ENCODE data around the gene IFT122.
"Not testable (repeated sequence)": the region's sequence is repeated elsewhere in the genome, so short reads cannot be mapped to it uniquely, and the experiment has no call there.

Gene IFT122

DNA sequence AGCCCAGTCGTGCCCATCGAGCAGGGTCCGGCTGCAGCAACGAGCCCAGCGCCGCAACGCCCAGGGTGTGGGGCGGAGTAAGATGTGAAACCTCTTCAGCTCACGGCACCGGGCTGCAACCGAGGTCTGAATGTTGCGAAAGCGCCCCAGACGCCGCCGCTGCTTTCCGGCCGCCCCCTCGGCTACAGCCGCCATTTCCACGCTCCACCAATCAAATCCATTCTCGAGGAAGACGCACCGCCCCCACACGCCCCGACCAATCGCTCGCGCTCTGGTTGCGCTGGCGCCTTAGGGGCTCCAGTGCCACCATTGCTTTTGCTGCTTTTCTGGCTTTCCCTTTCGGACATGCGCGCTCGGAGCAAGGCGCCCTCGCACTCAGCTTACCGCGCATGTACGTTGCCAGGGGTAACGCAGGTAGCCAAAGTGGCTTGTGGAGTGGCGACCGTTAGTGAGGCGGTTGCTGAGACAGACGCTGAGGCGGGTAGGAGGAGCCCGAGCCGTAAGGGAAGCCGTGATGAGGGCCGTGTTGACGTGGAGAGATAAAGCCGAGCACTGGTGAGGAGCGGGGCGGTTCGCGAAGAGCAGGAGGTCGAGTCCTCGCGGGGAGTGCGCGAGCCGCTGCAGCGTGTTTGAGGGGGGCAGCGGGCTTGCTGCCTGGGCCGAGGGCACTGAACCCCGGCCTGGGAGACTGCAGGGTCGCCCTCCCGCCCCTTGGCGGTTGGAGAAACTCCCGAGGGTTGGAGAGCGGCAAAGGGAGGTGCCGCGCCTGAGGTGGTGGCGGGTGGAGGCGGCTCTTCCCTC is at the start of gene IFT122, which contains the start of gene MBD4:
Gene IFT122 (plus strand): TSS at position 408 of the 801 bp plus-strand sequence. CDS start 107 bp downstream, at position 515.
Gene MBD4 (minus strand): TSS at position 132 of the 801 bp plus-strand sequence. CDS start 115 bp downstream, at position 17.
- peak; percentile 100 for DNase-seq

DNA sequence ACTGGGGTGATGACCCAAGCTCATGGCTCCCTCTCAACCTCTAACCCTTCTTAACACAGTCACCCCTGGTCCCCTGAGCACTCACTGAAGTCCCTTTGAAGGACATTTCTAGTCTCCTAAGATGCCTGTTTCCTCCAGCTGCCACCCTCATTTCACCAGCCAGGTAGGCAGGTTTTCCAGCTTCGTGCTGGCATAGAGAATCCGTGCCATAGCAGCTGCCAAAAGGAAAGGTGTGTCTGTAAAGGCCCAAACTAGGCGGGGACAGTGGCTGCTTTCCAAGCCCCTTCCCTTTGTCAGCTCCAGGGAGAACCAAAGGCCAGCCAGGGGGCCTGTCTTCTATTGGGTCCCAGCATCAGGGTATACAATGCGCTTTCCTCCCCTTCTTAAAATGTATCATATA is 48.4 kb upstream of the IFT122 start:
- DNase-seq, result not testable (repeated sequence)

- DNase-seq, result not testable (repeated sequence)
These were observed 47.7 kb upstream of the IFT122 start for GRCh38 chr3:129392106-129392887.

GRCh38 chr3:129393271-129393670 is 46.8 kb upstream of the IFT122 start:
- no peak for DNase-seq

- DNase-seq, result not testable (repeated sequence)
These were observed 46.1 kb upstream of the IFT122 start for GRCh38 chr3:129393760-129394564.

GRCh38 chr3:129398803-129399144 is 41.2 kb upstream of the IFT122 start:
- peak; percentile 36 for DNase-seq

DNA sequence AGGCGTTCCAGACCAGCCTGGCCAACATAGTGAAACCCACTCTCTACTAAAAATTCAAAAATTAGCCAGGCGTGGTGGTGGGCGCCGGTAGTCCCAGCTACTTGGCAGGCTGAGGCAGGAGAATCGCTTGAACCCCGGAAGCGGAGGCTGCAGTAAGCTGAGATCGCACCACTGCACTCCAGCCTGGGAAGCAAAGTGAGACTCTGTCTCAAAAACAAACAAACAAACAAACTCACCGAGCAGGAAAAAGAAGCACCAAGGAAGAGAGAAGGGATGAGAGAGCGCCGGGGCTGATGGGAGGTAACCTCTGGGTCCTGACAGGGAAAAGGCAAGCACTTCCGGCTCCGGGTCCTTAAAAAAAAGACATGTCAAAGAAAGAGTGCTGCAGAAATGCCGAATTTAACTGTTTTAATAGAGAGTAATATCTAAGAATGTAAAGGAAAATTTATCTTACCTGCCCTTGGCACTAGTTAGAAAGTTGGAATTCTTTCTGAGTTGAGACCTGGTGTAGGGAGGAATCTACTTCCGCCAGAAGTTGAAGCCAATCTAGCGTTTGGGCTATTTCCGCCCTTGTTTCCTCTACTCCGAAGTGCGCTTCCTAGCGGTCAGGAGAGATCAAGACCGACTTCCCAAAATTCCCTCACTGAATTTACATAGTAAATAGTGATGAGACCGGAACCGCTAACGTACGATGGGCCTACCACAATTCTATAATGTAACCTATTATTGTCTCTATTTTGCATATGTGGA is 40.7 kb upstream of the IFT122 start:
- peak; percentile 95 for DNase-seq

GRCh38 chr3:129399895-129400357 is 40.1 kb upstream of the IFT122 start:
- DNase-seq, result peak; percentile 22

GRCh38 chr3:129402210-129402609 is 37.8 kb upstream of the IFT122 start:
- DNase-seq, result no peak

DNA sequence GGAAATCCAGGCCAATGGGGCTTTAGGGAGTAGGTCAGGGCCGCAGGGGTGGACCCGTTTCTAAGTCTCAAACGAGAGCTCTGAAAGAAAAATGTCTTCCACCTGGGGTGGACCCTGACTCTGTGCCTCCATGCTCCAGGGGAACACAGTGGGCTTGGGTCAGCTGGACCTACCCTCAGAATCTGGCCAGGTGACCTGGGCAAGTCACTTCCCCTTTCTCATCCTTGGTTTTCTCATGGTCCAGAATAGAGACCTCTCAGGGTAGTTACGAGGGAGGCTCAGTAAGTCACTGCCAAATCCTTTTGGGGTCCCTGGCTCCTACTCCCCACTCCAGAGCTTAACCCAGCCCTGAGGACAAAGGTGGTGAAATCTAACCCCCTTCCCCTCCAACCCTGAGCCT is 37.4 kb upstream of the IFT122 start:
- DNase-seq, result no peak

- no peak for DNase-seq
These were observed 36.6 kb upstream of the IFT122 start for GRCh38 chr3:129403450-129403849.

GRCh38 chr3:129404130-129404529 is 35.9 kb upstream of the IFT122 start:
- no peak for DNase-seq

DNA sequence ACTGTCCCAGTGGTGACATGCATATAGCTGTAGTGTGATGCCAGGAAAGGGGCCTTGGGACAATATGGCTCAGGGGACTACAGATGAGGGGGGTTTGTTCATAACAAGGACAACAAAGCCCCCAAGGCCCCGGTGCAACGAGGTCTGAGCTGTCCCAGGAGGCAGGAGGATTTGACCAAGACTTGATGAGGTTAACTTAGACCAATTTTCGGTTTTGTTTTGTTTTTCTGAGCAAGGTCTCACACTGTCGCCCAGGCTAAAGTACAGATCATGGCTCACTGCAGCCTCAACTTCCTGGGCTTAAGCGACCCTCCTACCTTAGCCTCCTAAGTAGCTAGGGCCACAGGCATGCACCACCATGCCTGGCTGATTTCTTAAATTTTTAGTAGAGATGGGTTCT is 35.4 kb upstream of the IFT122 start:
- DNase-seq, result no peak

GRCh38 chr3:129409541-129409940 is 30.5 kb upstream of the IFT122 start:
- no peak for DNase-seq

DNA sequence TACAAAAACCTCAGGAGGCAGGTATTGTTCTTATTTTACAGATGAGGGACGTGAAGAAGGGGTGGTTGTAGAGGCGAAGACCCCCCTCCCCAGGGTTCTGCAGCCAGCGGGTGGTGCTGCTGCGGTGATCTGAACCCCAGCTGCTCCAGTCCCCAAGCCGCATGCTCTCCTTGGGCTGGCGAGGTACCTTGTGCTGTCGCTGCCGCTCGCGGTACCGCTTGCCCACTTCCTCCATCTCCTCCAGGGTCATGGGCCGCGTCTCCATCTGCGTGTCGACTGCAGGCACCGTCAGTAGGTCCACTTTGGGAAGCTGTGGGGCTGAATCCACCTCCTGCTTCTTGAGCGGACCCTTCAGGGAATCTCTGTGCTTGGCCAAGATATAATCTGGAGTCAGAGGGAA is 29.1 kb upstream of the IFT122 start:
- DNase-seq, result no peak

DNA sequence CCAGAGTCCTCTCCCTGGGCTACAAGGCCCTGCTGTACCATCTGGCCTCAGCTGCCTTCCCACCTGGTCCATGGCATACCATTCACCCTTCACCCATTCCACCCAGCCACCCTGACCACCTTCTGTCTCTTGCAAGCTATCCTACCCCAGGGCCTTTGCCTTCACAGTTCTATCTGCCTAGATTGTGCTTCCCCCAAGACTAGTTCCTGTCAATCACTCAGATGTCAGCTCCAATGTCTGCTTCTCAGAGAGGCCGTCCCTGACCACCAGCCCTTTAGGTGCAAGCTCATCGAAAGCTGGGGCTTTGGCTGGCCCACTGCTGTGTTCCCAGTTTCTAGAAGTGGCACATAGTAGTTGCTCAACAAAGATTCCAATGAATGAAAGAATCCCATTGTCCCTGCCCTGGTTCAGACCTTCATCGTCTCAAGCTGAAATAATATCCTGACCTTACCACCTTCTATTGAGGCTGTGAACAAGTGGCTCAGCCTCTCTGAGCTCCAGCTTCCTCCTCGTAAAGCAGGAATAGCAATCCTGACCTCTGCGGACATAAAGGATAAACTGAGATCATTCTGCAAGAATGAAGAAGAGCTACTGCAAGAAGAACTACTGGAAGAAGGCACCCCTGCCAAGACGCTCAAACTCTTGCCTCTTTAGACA is 27.4 kb upstream of the IFT122 start:
- peak; percentile 15 for DNase-seq

DNA sequence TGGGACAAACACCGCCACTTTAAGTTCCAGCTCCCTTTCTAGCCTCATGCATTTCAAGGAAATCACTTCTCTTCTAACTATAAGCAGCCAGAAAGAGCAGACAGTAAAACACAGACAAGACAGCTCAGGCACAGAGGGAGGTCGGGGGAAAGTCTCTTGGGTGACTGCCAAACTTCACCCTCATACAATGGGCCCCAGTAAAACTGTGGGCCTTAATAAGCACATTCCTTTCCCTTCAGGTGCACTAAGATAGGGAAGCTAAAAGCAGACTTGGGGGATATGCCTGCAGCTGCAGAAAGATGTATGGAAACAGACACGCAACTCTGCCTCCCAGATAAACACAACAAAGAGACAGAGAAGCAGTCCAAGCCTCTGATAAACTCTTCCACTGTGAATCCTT is 26.8 kb upstream of the IFT122 start:
- DNase-seq, result not testable (repeated sequence)

DNA sequence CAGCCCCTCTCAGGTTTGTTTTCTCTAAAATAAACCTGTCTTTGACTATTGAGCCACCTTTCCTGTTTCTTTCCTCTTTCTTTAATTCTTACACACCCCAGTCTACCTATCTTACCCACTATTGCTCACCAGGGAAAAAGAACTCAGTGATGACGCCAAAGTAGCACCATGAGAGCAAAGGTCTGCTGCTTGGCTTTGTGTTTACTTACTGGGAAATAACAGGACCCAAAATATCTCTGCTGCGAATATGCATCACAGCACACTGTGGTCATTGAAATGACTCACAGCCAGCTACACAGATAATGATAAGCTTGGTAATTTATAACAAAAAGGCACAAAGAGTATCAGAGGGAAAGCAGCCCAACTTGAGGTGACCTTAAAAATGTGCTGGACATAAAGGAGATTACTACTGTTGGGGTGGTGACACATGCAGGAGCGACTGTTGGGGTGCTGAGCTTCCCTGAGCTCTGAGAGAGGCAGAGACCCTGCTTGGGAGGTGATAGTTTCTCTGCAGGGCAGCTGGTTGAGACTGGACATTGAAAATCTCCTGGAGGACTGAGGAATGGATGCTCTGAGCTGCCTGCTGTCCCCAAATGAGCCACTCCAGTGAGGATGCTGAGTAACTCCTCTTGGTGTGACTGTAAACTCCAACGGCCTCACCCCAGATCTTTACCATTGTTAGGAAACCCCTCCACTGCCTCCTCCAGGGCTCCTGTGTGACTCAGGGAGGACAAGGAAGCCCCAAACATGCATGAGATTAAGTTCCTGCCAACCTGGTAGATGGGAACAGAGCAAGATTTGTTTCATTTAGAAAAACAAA is 26.1 kb upstream of the IFT122 start:
- peak; percentile 85 for DNase-seq

DNA sequence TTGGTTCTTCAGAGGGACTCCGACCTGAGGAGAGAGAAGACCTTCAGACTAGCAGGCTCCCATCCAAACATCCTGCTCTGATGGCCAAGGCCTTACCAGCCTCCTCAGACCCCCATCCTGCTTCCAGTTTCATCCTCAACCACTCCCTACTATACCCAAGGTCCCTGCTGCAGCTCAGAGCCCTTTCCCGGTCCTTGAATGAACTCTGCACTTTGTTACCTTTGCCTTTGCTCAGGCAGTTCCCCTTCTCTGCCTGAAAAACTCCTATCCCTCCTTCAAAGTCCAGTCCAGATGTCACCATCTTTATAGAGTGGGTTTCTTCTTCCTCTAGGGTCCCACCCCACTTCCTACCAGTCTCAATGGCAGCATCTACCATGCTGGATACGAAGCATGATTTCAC is 24.6 kb upstream of the IFT122 start:
- DNase-seq, result no peak

DNA sequence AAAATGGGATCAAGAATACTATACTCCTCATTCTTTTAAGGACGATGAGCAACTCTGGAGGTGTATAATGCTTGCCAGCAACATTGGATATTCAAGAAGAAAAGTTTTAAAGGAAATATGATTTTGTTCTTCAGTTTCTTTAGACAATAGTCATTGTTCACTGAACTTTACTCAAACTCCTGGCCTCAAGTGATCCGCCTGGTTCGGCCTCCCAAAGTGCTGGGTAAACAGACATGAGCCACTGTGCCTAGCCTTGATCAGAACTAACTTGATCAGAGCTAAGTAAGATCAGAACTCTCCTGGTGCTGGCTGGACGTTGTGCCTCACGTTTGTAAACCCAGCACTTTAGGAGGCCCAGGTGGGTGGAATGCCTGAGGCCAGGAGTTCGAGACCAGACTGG is 24.2 kb upstream of the IFT122 start:
- DNase-seq, result no peak

DNA sequence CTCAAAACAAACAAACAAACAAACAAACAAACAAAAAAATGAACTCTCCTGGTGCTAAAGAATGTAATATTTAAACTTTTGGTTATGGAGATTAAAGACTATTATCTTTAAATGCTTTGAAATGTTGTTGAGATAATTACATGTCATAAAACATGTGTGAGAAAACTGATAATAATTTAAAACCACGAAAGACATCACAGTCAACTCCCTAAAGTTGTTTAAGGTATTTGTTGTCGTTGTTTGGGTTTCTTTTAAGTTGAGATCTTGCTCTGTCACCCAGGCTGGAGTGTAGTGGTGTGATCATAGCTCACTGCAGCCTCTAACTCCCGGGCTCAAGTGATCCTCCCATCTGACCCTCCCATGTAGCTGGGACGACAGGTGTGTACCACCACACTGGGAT is 23.6 kb upstream of the IFT122 start:
- DNase-seq, result no peak

Measured in EL (cell line).